ENCODE measurements around the gene SAE1.
"Not testable (repeated sequence)": the region's sequence is repeated elsewhere in the genome, so short reads cannot be mapped to it uniquely, and the experiment has no call there.

The SAE1 gene

DNA sequence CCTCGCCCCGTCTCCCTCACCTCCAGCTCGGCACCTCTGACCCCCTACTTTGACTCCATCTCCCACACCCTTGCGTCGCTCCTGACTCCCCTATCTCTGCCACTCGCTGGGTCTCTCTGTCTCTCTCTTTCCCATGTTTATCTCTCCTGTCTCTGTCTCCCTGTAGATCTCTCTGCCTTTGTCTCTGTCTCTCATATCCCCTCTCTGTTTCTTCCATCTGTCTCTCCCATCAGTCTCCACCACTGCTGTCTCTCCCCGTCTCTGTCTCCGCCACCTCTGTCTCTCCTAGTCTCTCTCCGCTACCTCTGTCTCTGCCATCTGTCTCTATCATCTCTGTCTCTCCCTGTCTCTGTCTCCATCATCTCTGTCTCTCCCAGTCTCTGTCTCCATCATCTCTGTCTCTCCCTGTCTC is 112.7 kb downstream of the SAE1 start:
- peak; percentile 70 for DNase-seq

GRCh38 chr19:47243776-47244547 is 113.3 kb downstream of the SAE1 start:
- DNase-seq = peak; percentile 98

DNA sequence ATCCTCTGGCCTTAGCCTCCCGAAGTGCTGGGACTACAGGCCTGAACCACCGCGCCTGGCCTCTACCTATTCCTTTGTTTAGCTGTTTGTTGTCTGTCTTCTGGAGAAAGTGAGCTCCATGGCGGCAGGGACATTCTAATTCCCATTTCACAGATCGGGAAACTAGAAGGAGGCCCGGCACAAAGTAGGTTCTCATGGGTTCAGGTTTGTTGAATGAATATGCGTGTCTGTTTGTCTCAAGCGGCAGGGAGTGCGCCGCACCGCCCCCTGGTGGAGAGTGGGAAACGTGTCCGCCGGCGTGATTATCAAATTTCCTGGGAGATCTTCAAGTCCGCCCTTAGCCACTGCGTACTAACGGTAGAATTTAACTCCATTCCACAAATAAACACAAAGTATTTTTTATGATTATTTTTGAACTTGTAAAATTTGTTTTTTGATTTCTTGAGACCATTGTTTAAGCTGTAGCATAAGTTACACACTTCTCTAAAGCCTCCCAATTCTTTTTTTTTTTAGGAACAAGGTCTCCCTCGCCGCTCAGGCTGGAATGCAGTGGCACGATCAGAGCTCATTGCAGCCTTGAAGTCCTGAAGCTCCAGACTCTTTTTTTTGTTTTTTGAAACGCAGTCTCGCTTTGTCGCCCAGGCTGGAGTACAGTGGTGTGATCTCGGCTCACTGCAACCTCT is 116.8 kb downstream of the SAE1 start:
- peak; percentile 94 for DNase-seq

- not testable (repeated sequence) for DNase-seq
Measured at GRCh38 chr19:47253016-47253415, 122.4 kb downstream of the SAE1 start.

- no peak for DNase-seq
Measured at GRCh38 chr19:47253467-47253881, 122.8 kb downstream of the SAE1 start.

GRCh38 chr19:47253970-47254369 is 123.3 kb downstream of the SAE1 start:
- no peak for DNase-seq

GRCh38 chr19:47255879-47256692 is 125.5 kb downstream of the SAE1 start, which contains the start of gene CCDC9:
Gene CCDC9 (plus strand): TSS chr19:47256525. CDS start chr19:47258401, 1,876 bp downstream.
- peak; percentile 97 for DNase-seq

DNA sequence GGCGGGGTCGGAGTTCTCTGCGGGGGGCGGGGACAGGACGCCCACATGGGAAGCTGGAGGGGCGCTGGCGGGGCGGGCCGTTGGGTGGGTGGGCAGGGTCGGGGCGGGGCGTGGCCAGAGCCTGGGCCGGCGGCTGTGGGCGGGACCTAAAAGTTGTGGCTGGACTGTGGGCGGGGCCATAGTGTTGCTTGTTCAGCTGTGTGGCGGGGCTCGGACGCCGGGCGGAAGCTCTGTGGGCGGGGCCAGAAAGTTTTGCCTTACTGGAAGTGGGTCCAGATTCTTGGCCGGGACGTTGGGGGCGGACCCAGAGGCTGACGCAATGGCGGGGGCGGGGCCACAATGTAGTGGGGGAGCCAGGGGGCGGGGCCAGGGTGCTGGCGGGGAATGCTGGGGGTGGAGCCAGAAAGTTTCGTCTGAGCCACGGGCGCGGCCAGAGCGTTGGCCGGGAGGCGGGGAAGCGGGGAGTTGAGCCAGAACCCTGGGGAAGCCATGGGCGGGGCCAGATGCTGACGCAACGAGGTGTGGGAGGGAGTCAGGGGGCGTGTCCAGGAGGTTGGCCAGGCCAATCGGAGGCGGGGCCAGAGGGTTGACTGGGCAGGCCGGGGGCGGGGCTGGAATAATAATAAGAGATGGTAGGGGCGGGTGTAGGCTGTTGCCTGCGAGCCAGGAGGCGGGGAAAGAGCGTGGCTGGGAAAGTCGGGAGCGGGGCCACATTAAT is 126.2 kb downstream of the SAE1 start:
- DNase-seq = peak; percentile 100

- no peak for DNase-seq
Measured at GRCh38 chr19:47257411-47258169, 127.0 kb downstream of the SAE1 start.

DNA sequence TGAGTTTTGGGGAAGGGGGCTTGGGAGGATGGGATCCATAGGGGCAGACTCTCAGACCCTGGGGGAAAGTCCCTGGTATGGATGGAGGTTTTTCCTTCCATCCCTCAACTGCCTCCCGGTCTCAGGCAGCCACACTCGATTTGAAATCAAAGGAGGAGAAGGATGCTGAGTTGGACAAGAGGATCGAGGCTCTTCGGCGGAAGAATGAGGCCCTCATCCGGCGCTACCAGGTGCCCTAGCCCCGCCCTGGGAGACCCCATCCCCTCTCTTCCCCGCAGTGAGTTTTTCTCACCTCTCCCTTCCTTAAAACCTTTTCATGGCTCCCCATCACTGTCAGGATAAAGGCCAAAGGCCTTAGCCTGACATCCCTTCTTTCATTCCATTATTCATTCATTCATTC is 127.8 kb downstream of the SAE1 start:
- no peak for DNase-seq

DNA sequence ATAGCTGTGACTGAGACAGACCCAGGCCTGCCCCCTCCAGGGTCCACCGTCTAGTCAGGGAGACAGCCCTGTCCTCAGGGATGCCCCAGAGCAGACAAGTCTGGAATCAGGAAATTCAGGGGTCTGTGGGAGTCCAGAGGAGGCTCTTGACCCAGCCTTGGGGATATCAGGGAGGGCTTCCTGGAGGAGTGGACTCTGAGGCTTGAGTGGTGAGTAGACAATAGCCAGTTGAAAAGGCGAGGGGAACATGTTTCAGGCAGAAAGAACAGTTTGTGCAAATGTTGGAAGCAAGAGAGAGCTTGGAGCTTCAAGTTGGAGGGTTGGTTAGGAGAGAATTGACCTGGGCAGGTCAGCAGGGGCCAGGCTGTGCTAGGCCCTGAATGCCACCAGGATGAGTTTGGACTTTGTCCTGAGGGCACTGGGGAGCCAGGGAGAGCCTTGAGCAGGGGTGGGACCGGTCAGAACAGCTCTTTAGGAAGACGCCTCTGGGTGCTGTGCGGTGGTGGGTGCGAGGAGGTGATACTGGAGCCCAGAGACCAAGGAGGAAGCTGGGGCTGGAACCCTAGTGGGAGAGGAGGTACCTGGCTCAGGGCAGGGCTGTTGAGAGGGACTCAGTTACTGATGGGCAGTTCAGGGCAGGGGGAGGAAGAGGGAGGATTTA is 128.4 kb downstream of the SAE1 start:
- DNase-seq = no peak

All from activated CD8-positive, alpha-beta memory T cell treated with anti-CD3 and anti-CD28 coated beads for 24 hours (primary cell).